ENCODE data around the gene NOX5.

DNA sequence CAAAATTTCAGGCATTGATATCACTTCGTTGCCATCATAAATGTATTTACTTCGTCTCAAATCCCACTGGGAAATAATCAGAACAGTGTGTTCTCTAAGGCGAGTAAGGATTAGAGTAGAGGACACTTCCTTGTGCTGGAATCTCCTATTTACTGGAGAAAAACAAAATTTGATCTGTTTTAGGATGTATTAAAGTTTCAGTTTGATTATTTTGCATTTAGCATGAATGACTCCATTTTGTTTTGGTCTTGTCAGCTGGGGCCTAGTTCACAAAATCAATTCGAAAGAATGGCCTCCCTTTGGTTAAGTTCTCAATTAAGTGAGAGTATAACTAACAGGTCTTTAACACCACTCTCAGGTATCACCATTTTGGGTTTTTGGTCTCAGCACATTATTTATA, 11.7 kb upstream of the NOX5 start:
- TF ChIP-seq, protein P1, sequence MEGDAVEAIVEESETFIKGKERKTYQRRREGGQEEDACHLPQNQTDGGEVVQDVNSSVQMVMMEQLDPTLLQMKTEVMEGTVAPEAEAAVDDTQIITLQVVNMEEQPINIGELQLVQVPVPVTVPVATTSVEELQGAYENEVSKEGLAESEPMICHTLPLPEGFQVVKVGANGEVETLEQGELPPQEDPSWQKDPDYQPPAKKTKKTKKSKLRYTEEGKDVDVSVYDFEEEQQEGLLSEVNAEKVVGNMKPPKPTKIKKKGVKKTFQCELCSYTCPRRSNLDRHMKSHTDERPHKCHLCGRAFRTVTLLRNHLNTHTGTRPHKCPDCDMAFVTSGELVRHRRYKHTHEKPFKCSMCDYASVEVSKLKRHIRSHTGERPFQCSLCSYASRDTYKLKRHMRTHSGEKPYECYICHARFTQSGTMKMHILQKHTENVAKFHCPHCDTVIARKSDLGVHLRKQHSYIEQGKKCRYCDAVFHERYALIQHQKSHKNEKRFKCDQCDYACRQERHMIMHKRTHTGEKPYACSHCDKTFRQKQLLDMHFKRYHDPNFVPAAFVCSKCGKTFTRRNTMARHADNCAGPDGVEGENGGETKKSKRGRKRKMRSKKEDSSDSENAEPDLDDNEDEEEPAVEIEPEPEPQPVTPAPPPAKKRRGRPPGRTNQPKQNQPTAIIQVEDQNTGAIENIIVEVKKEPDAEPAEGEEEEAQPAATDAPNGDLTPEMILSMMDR (IDR thresholded peaks at IDR 0.05): no peak
- no peak for TF ChIP-seq POLR2AphosphoS5 (IDR thresholded peaks at IDR 0.05)
